Panc1 (cell line): ENCODE results near the gene TCF3. TPM values are rescaled to one million over a fixed set of nuclear protein-coding genes. Genes with fewer than 3 reads are reported as not detected.

Experiments
- ATAC-seq: fragments of 200-7000 bp; cut with Tn5 transposase; 2 replicates; pipeline ENCODE4 v1.9.1; 2020; ENCODE audit warnings: mild to moderate bottlenecking, moderate library complexity
- BruUV-seq: library from RNA; stranded (reverse); fragments of 400-500 nt; replicated peaks from 2 replicates; lab custom pipeline; 2021; lab: Mats Ljungman, UMichigan
- CTCF ChIA-PET: fragments of 300-600 bp; sonication (Branson Sonifier 250); formaldehyde crosslinking; loops from one replicate; lab custom pipeline; 2022; ENCODE audit warnings: antibody characterized with exemption; lab: Charles Lee
- POLR2A ChIA-PET: fragments of 300-600 bp; sonication (Branson Sonifier 250); formaldehyde crosslinking; loops from one replicate; lab custom pipeline; 2022; ENCODE audit warnings: antibody characterized with exemption; lab: Charles Lee
- DNase-seq: peaks from one replicate; pipeline ENCODE4 v3.0.0-alpha.2; 2010; ENCODE audit warnings: low read depth, low spot score
- H3K27ac ChIP-seq: 2 replicates; pipeline ENCODE4 v1.5.1; 2011; ENCODE audit warnings: mild to moderate bottlenecking, low read length, inconsistent platforms
- H3K27me3 ChIP-seq: fragments of 200-500 bp; sonication (Bioruptor generic); 2 replicates; pipeline ENCODE4 v1.6.0; 2014; ENCODE audit warnings: low read length, inconsistent platforms; ENCODE audit not compliant: control insufficient read depth, insufficient read depth
- H3K36me3 ChIP-seq: fragments of 200-500 bp; sonication (Bioruptor generic); 2 replicates; pipeline ENCODE4 v1.5.1; 2014; ENCODE audit warnings: inconsistent platforms, mild to moderate bottlenecking, low read length, moderate library complexity; ENCODE audit not compliant: control insufficient read depth, insufficient read depth
- H3K4me1 ChIP-seq: 2 replicates; pipeline ENCODE4 v1.5.1; 2011; ENCODE audit warnings: inconsistent platforms, mild to moderate bottlenecking, low read length, moderate library complexity; ENCODE audit not compliant: control insufficient read depth, insufficient read depth
- H3K4me3 ChIP-seq, 2 experiments: 2 replicates each; pipeline ENCODE4 v1.5.1; 2011 to 2012; ENCODE audit warnings: low read depth in 2 of 2, low read length in 2 of 2, mild to moderate bottlenecking in 2 of 2, inconsistent platforms in 1 of 2, moderate library complexity in 1 of 2
- H3K9me3 ChIP-seq: fragments of 200-500 bp; sonication (Bioruptor generic); 2 replicates; pipeline ENCODE4 v1.5.1; 2014; ENCODE audit warnings: low read depth, mild to moderate bottlenecking, inconsistent platforms, low read length, moderate library complexity; ENCODE audit not compliant: control insufficient read depth, insufficient read depth
- POLR2AphosphoS5 ChIP-seq: IDR thresholded peaks from 2 replicates; pipeline ENCODE4 v1.6.1; 2012; ENCODE audit warnings: mild to moderate bottlenecking, low read depth, low read length, moderate library complexity
- SIN3A ChIP-seq: IDR thresholded peaks from 2 replicates; pipeline ENCODE4 v1.6.1; 2012; ENCODE audit warnings: low read depth, mild to moderate bottlenecking, low read length, moderate library complexity, borderline replicate concordance; ENCODE audit not compliant: insufficient read depth
- TCF7L2 ChIP-seq: IDR thresholded peaks from 2 replicates; pipeline ENCODE4 v1.6.1; 2011; ENCODE audit warnings: mild to moderate bottlenecking, low read depth, low read length, inconsistent platforms
- in situ Hi-C: cut with HindIII; loops from 2 replicates; pipeline ENCODE4 v1.10.0; 2016; ENCODE audit warnings: low sequenced_read_pairs, low pct_unique_long_range_greater_than_20kb
- intact Hi-C: fragments of 100-400 bp; cut with micrococcal nuclease; formaldehyde crosslinking; loops from one replicate; pipeline ENCODE4 v1.10.0; 2022; ENCODE audit not compliant: unreplicated experiment
- total RNA-seq: library from RNA; stranded (reverse); gene quantifications from one replicate; pipeline ENCODE4 v1.2.1, GENCODE V29; 2021; ENCODE audit not compliant: unreplicated experiment
- TF ChIP-seq, protein P1 (sequence below), 2 experiments: IDR thresholded peaks; 2 replicates each; pipeline ENCODE4 v1.6.1; 2011 to 2012; ENCODE audit warnings: low read depth in 2 of 2, control low read depth in 1 of 2, low read length in 1 of 2, mild to moderate bottlenecking in 1 of 2, moderate library complexity in 1 of 2; ENCODE audit not compliant: insufficient read depth in 1 of 2
- TF ChIP-seq, protein P2 (sequence below): fragments of 450-650 bp; IDR thresholded peaks from 2 replicates; pipeline ENCODE4 v1.5.1; 2017; ENCODE audit warnings: mild to moderate bottlenecking

TCF3 gene
- total RNA-seq, 1 experiment from 2014 or later = 175 TPM

GRCh38 chr19:1592755-1593500 is 59.5 kb downstream of the TCF3 start, which contains the start of gene MBD3:
Gene MBD3 (minus strand): TSS chr19:1592865. CDS start chr19:1592631, 234 bp downstream.
- ATAC-seq (peak; percentile 89), DNase-seq (no peak)
- ChIA-PET CTCF (interaction anchor here (0.6 kb wide), 1 partner anchor 44 kb away, joined by 3 read pairs; no protein-coding TSS in a partner anchor), POLR2A (interaction anchor here (0.6 kb wide), 1 partner anchor 32 kb away, joined by 9 read pairs; no protein-coding TSS in a partner anchor)
- Histone ChIP-seq H3K27ac (peak within 1 kb of the TSS; percentile 95), H3K36me3 (peaks cover 3% of the 10 kb centered on the region; the same call in 1 of the 2 replicates), H3K4me1 (peaks cover 11% of the 10 kb centered on the region), H3K4me3 (peak within 1 kb of the TSS; percentile 82 to 87), H3K9me3 (no peaks in the 10 kb centered on the region), H3K27me3 (no peaks in the 10 kb centered on the region)
- no TSS peak for BruUV-seq
- in situ Hi-C loops = no loop called here
- TF ChIP-seq, protein P1, sequence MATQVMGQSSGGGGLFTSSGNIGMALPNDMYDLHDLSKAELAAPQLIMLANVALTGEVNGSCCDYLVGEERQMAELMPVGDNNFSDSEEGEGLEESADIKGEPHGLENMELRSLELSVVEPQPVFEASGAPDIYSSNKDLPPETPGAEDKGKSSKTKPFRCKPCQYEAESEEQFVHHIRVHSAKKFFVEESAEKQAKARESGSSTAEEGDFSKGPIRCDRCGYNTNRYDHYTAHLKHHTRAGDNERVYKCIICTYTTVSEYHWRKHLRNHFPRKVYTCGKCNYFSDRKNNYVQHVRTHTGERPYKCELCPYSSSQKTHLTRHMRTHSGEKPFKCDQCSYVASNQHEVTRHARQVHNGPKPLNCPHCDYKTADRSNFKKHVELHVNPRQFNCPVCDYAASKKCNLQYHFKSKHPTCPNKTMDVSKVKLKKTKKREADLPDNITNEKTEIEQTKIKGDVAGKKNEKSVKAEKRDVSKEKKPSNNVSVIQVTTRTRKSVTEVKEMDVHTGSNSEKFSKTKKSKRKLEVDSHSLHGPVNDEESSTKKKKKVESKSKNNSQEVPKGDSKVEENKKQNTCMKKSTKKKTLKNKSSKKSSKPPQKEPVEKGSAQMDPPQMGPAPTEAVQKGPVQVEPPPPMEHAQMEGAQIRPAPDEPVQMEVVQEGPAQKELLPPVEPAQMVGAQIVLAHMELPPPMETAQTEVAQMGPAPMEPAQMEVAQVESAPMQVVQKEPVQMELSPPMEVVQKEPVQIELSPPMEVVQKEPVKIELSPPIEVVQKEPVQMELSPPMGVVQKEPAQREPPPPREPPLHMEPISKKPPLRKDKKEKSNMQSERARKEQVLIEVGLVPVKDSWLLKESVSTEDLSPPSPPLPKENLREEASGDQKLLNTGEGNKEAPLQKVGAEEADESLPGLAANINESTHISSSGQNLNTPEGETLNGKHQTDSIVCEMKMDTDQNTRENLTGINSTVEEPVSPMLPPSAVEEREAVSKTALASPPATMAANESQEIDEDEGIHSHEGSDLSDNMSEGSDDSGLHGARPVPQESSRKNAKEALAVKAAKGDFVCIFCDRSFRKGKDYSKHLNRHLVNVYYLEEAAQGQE (IDR thresholded peaks at IDR 0.05; ENCODE audit: insufficient read depth in 1 of 2, low read depth in 2 of 2, low read length in 1 of 2) = no peak
- TF ChIP-seq TCF7L2 (peak; percentile 42; the same call in 1 of the 2 replicates), POLR2AphosphoS5 (peak; percentile 78)
- intact Hi-C loops = no loop called here

GRCh38 chr19:1592024-1592754 is 60.2 kb downstream of the TCF3 start:
- POLR2A ChIA-PET = no interaction called here
- intact Hi-C loops (no loop called here), in situ Hi-C loops (no loop called here)
- TF ChIP-seq SIN3A = peak; percentile 21; the same call in 1 of the 2 replicates
- TF ChIP-seq TCF7L2 = no peak
- peak; percentile 87 for TF ChIP-seq POLR2AphosphoS5
- TF ChIP-seq, protein P1 (IDR thresholded peaks at IDR 0.05; ENCODE audit: insufficient read depth in 1 of 2, low read depth in 2 of 2, low read length in 1 of 2) = no peak
- TF ChIP-seq, protein P2, sequence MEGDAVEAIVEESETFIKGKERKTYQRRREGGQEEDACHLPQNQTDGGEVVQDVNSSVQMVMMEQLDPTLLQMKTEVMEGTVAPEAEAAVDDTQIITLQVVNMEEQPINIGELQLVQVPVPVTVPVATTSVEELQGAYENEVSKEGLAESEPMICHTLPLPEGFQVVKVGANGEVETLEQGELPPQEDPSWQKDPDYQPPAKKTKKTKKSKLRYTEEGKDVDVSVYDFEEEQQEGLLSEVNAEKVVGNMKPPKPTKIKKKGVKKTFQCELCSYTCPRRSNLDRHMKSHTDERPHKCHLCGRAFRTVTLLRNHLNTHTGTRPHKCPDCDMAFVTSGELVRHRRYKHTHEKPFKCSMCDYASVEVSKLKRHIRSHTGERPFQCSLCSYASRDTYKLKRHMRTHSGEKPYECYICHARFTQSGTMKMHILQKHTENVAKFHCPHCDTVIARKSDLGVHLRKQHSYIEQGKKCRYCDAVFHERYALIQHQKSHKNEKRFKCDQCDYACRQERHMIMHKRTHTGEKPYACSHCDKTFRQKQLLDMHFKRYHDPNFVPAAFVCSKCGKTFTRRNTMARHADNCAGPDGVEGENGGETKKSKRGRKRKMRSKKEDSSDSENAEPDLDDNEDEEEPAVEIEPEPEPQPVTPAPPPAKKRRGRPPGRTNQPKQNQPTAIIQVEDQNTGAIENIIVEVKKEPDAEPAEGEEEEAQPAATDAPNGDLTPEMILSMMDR = no peak
- no peak for DNase-seq
- peak; percentile 90 for ATAC-seq
- Histone ChIP-seq H3K27me3 (no peaks in the 10 kb centered on the region), H3K36me3 (peaks cover 3% of the 10 kb centered on the region; the same call in 1 of the 2 replicates), H3K27ac (peak overlapping the region; percentile 95), H3K4me3 (peak overlapping the region; percentile 82 to 87), H3K9me3 (no peaks in the 10 kb centered on the region), H3K4me1 (peaks cover 11% of the 10 kb centered on the region)
- no TSS peak for BruUV-seq
- CTCF ChIA-PET = no interaction called here
